ENCODE data around the gene MAB21L4.

DNA sequence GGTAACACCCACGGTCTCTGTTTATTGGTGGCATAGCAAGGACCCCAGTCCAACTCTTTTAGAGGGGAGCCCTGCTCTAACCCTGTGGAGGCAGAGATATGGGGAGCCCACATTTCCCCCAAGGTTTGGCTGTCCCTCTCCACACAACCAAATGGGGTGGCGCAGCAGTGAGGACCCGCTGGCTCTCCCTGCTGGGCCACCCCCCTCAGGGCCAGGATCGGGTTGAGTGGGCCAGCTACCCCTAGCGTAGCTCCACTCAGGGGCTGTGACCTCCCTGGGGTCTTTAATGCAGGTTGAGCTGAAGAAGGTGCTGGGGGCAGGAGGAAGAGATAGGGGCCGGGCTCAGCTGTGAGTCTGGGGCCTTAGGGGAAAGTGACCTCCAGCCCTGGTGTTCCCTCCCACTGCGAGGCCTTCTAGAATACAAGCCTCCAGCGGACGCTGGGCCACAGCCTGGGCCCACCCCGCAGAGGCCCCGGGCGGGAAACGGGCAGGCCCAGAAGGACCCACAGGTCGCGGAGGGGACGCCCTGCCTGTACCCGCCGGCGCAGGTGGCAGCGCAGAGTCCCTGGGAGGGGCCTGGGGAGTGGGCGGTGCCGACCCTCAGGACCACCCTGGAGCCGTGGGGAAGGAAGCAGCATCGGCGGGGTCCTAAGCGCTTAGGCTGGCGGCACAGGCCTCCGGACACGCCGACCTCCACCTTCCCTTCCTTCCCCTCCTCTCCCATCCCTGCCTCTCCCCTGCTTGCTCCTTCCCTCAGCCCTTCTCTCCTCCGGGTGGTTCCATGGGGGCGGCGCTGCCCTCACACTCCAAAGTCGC is 19.8 kb upstream of the MAB21L4 start:
- TF ChIP-seq POLR2A (IDR thresholded peaks at IDR 0.05; ENCODE audit: low read depth, low read length) (no peak), TAF1 (IDR thresholded peaks at IDR 0.05; ENCODE audit: borderline replicate concordance, low read depth, low read length) (no peak), POLR2AphosphoS5 (IDR thresholded peaks at IDR 0.05; ENCODE audit: low read depth, low read length) (no peak)
